ENCODE data around the gene FAU. TPM values are rescaled to one million over a fixed set of nuclear protein-coding genes. Genes with fewer than 3 reads are reported as not detected.
A peak's percentile ranks its signal among the peaks of the same experiment; 100 is the strongest.

FAU gene
- total RNA-seq, 2 donors from 2014 or later = 774 to 802 TPM

- Histone ChIP-seq H3K36me3 (ENCODE audit: control insufficient read depth, insufficient read depth, low read length) (peaks cover 20% of the 10 kb centered on the region), H3K4me1 (ENCODE audit: control insufficient read depth, insufficient read depth, low read length) (peaks cover 5% of the 10 kb centered on the region), H3K9me3 (ENCODE audit: control insufficient read depth, low read length) (no peaks in the 10 kb centered on the region), H3K9ac (ENCODE audit: extremely low read depth, low read length, poor library complexity, severe bottlenecking) (peak overlapping the region; percentile 75), H3K27me3 (ENCODE audit: control insufficient read depth, insufficient read depth, low read length, poor library complexity, severe bottlenecking) (no peaks in the 10 kb centered on the region), H3K27ac (ENCODE audit: low read depth, low read length) (no peak overlapping the region), H3K4me3 (ENCODE audit: low read length) (peak overlapping the region; percentile 86)
- DNase-seq = no peak
- 74 to 78% methylated on average over 6 to 8 of the region's 8 CpGs for WGBS, 2 experiments (ENCODE audit: insufficient coverage in 1 of 2, insufficient read length in 1 of 2)
- peaks cover 8% of the 10 kb centered on the region for H3K4me1 Mint-ChIP-seq
- H3K4me3 Mint-ChIP-seq = peak overlapping the region; percentile 88
- peak overlapping the region; percentile 55 for H3K27ac Mint-ChIP-seq
- H3K9me3 Mint-ChIP-seq = no peaks in the 10 kb centered on the region
- no peaks in the 10 kb centered on the region for H3K27me3 Mint-ChIP-seq (ENCODE audit: insufficient read depth)
- peaks cover 12% of the 10 kb centered on the region for H3K36me3 Mint-ChIP-seq (ENCODE audit: low read depth)
- TF ChIP-seq CTCF (conservative IDR thresholded peaks at IDR 0.05) = no peak
Observed at GRCh38 chr11:65096926-65097325, 25.0 kb downstream of the FAU start.

- Mint-ChIP-seq H3K27ac (peak within 1 kb of the TSS; percentile 98), H3K36me3 (ENCODE audit: low read depth) (peaks cover 12% of the 10 kb centered on the region), H3K4me3 (peak within 1 kb of the TSS; percentile 88), H3K4me1 (peaks cover 8% of the 10 kb centered on the region), H3K9me3 (no peaks in the 10 kb centered on the region), H3K27me3 (ENCODE audit: insufficient read depth) (no peaks in the 10 kb centered on the region)
- TF ChIP-seq CTCF (conservative IDR thresholded peaks at IDR 0.05) = no peak
- WGBS, 2 experiments (ENCODE audit: insufficient coverage in 1 of 2, insufficient read length in 1 of 2) = 1 to 2% methylated on average over 11 to 52 of the region's 52 CpGs
- Histone ChIP-seq H3K27me3 (ENCODE audit: control insufficient read depth, insufficient read depth, low read length, poor library complexity, severe bottlenecking) (no peaks in the 10 kb centered on the region), H3K9ac (ENCODE audit: extremely low read depth, low read length, poor library complexity, severe bottlenecking) (peak within 1 kb of the TSS; percentile 75), H3K36me3 (ENCODE audit: control insufficient read depth, insufficient read depth, low read length) (peaks cover 20% of the 10 kb centered on the region), H3K27ac (ENCODE audit: low read depth, low read length) (peak within 1 kb of the TSS; percentile 72), H3K4me3 (ENCODE audit: low read length) (peak within 1 kb of the TSS; percentile 86), H3K4me1 (ENCODE audit: control insufficient read depth, insufficient read depth, low read length) (peaks cover 5% of the 10 kb centered on the region), H3K9me3 (ENCODE audit: control insufficient read depth, low read length) (no peaks in the 10 kb centered on the region)
- peak; percentile 95 for DNase-seq
Observed at GRCh38 chr11:65095974-65096806, 25.7 kb downstream of the FAU start, which contains the start of gene VPS51. TSS of gene VPS51 (plus strand) at chr11:65096214. CDS start at chr11:65096251, 37 bp downstream.

GRCh38 chr11:65095427-65095826 is 26.5 kb downstream of the FAU start:
- peak overlapping the region; percentile 88 for H3K4me3 Mint-ChIP-seq
- Histone ChIP-seq H3K27ac (ENCODE audit: low read depth, low read length) (no peak overlapping the region), H3K9ac (ENCODE audit: extremely low read depth, low read length, poor library complexity, severe bottlenecking) (no peak overlapping the region), H3K27me3 (ENCODE audit: control insufficient read depth, insufficient read depth, low read length, poor library complexity, severe bottlenecking) (no peaks in the 10 kb centered on the region), H3K4me3 (ENCODE audit: low read length) (peak overlapping the region; percentile 86), H3K36me3 (ENCODE audit: control insufficient read depth, insufficient read depth, low read length) (peaks cover 20% of the 10 kb centered on the region), H3K9me3 (ENCODE audit: control insufficient read depth, low read length) (no peaks in the 10 kb centered on the region), H3K4me1 (ENCODE audit: control insufficient read depth, insufficient read depth, low read length) (peaks cover 5% of the 10 kb centered on the region)
- WGBS, 2 experiments (ENCODE audit: insufficient coverage in 1 of 2, insufficient read length in 1 of 2) = 90 to 92% methylated on average over 16 to 22 of the region's 22 CpGs
- H3K27ac Mint-ChIP-seq = peak overlapping the region; percentile 98
- peaks cover 8% of the 10 kb centered on the region for H3K4me1 Mint-ChIP-seq
- DNase-seq = no peak
- H3K36me3 Mint-ChIP-seq (ENCODE audit: low read depth) = peaks cover 13% of the 10 kb centered on the region
- H3K27me3 Mint-ChIP-seq (ENCODE audit: insufficient read depth) = no peaks in the 10 kb centered on the region
- TF ChIP-seq CTCF (conservative IDR thresholded peaks at IDR 0.05) = no peak
- no peaks in the 10 kb centered on the region for H3K9me3 Mint-ChIP-seq
